ENCODE data around the gene USP6NL. TPM values are rescaled to one million over a fixed set of nuclear protein-coding genes. Genes with fewer than 3 reads are reported as not detected.
"Not testable (repeated sequence)": the region's sequence is repeated elsewhere in the genome, so short reads cannot be mapped to it uniquely, and the experiment has no call there.

USP6NL gene
- total and polyA plus RNA-seq, 5 experiments from 2014 or later, result 2.3 to 7.9 (median 5.4) TPM

DNA sequence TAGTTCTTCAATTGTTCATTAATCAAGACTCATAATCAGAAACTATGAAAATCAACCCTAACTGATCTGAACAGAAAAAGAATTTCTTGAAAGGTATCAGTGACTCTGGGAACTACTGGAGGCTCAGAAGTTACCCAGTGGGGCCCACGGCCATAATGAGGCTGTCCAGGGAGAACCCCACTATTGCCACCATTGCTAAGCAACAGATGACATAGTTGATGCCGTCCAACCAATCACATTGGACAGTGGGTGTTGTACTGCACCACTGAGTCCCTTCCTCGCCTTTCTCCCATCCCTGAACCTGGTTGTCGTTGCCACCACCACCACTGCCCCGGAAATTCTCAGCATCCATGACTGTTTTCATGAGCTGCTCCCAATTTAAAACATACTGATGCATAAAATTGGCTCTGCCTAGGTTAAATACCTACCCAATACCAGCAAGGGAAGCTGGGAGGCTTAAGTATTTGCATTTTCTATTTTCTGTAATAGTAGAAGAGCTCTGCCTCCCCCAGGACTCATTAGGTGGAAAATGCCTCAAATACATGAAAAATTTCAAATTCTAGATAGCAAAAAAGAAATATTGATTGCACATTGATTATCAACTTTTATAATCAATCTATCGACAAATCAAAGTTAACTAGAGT is 26.7 kb upstream of the USP6NL start:
- DNase-seq (no peak), ATAC-seq (no peak)
- no peaks in the 10 kb centered on the region for H3K36me3 Mint-ChIP-seq
- H3K9me3 Mint-ChIP-seq, result peaks cover 0 to 2% (median 0%) of the 10 kb centered on the region in 9 donors
- H3K4me3 Mint-ChIP-seq, result no peak overlapping the region
- POLR2A ChIA-PET, result interaction anchor here (0.7 to 0.9 kb wide), 2 partner anchors 10 to 14 kb away, joined by 3 to 4 read pairs; no protein-coding TSS in a partner anchor
- H3K27me3 Mint-ChIP-seq, result peaks cover 0 to 4% (median 0%) of the 10 kb centered on the region in 5 donors
- H3K4me1 Mint-ChIP-seq, result peaks cover 0 to 25% (median under 1%) of the 10 kb centered on the region in 4 donors
- H3K27ac Mint-ChIP-seq, result no peak overlapping the region

DNA sequence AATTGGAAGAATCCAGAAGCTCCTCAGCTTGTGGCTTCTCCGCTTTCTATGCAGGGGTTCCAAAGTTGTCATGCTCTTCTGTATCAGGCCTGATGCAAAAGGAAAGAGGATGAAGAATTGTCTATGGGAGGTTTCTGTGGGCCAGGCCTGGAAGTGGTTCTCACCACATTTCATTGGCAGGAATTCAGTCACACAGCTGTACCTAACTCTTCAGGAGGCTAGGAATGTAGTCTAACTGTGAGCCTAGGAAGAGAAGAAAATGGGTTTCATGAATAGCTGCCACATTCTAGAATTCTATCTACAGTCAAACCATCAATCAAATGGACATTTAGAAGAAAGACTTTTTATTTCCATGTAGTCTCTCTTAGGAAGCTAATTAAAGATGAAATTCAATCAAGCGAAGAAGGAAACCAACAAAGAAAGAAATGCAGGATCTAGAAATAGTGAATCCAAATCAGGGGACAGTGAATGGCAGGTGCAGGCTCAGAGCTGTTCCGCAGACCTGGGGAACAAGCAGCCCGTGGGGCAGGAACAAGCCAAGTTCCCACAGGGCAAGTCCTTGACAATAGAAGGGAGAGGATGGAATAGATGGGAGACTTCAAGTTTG is 25.4 kb upstream of the USP6NL start:
- ATAC-seq (no peak), DNase-seq (no peak)
- peaks cover 0 to 2% (median 0%) of the 10 kb centered on the region in 9 donors for H3K9me3 Mint-ChIP-seq
- peaks cover 0 to 4% (median 0%) of the 10 kb centered on the region in 5 donors for H3K27me3 Mint-ChIP-seq
- no peak overlapping the region for H3K4me3 Mint-ChIP-seq
- POLR2A ChIA-PET, result no interaction called here
- no peak overlapping the region for H3K27ac Mint-ChIP-seq
- H3K36me3 Mint-ChIP-seq, result no peaks in the 10 kb centered on the region
- peaks cover 4 to 33% (median 13%) of the 10 kb centered on the region in 4 donors for H3K4me1 Mint-ChIP-seq

DNA sequence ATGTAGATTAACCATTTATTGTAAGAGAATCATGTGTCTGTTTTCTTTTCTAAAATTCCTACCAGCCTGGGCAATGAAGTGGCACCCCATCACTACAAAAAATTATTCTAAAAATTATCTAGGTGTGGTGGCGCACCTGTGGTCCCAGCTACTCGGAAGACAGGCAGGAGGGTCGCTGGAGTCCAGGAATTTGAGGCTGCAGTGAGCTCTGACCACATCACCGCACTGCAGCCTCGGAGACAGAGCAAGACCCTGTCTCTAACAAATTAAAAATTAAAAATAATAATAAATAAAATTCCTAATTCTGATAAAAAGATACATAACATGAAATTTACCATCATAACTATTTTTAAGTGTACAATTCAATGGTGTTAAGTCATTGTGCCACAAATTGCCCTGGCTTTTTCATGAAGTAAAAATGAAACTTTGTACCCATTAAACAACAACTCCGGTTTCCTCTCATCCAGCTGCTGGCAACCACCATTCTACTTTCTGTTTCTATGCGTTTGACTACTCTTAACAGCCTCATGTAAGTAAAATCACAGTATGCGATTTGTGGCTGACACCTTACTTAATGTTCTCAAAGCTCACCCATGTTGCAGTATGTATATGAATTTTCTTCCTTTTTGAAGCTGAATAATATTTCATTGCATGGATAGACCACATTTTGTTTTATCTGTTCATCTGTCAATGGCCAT is 20.6 kb upstream of the USP6NL start:
- Mint-ChIP-seq H3K4me3 (peak overlapping the region; percentile 25 to 81 (median 62)), H3K36me3 (peaks cover 0 to 2% (median 0%) of the 10 kb centered on the region in 3 donors), H3K4me1 (peaks cover 4 to 39% (median 15%) of the 10 kb centered on the region in 4 donors), H3K9me3 (no peaks in the 10 kb centered on the region), H3K27ac (peak overlapping the region in 8 of 10 donors; percentile 24 to 87 (median 67)), H3K27me3 (peaks cover 0 to 1% (median 0%) of the 10 kb centered on the region in 5 donors)
- ATAC-seq, result peak; percentile 71 to 89
- peak in 4 of 10 donors; percentile 15 to 50 (median 26) for DNase-seq
- POLR2A ChIA-PET, result interaction anchor here (1.2 kb wide), 1 partner anchor 53 kb away, joined by 4 read pairs; no protein-coding TSS in a partner anchor

DNA sequence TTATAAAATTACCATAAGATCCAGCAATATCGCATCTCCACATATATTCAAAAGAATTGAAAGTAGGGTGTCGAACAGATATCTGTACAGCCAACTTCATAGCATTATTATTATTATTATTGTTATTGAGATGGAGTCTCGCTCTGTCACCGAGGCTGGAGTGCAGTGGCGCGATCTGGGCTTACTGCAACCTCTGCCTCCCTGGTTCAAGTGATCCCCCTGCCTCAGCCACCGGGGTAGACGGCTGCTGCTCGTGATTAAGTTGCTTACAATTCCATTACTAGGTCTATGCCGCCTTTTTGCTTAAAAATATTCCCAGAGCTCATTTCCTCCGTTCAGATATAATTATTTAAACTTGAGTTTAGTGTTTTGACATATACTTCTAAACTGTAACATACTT is 19.8 kb upstream of the USP6NL start:
- Mint-ChIP-seq H3K27me3 (peaks cover 0 to 1% (median 0%) of the 10 kb centered on the region in 5 donors), H3K27ac (peak overlapping the region in 2 of 10 donors; percentile 27 to 87), H3K4me1 (peaks cover 4 to 32% (median 15%) of the 10 kb centered on the region in 4 donors), H3K9me3 (no peaks in the 10 kb centered on the region), H3K4me3 (peak overlapping the region in 1 of 10 donors; percentile 53), H3K36me3 (peaks cover 0 to 2% (median 0%) of the 10 kb centered on the region in 3 donors)
- ATAC-seq, result no peak
- POLR2A ChIA-PET, result interaction anchor here (0.7 kb wide), 3 partner anchors 21 to 1526 kb away, joined by 3 to 5 read pairs (median 5); no protein-coding TSS in a partner anchor
- no peak for DNase-seq

DNA sequence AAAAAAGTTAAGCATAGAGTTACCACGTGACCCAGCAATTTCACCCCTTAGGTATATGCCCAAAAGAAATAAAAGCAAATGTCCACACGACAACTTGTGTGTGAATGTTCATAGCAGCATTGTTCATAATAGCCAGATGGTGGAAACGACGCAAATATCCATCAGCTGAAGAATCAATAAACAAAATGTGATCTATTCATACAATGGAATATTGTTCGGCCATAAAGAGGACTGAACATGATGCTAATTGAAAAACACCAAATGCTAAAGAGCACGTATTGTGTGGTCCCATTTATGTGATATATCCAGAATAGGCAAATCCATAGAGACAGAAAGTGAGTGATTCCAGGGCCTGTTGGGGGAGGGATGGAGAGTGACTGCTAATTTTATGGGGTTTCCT is 18.3 kb upstream of the USP6NL start:
- peaks cover 0 to 2% (median 0%) of the 10 kb centered on the region in 3 donors for H3K36me3 Mint-ChIP-seq
- peaks cover 5 to 33% (median 15%) of the 10 kb centered on the region in 4 donors for H3K4me1 Mint-ChIP-seq
- no peak for ATAC-seq
- H3K4me3 Mint-ChIP-seq, result no peak overlapping the region
- peak overlapping the region in 1 of 10 donors; percentile 11 for H3K27ac Mint-ChIP-seq
- POLR2A ChIA-PET, result no interaction called here
- DNase-seq, result no peak
- H3K9me3 Mint-ChIP-seq, result no peaks in the 10 kb centered on the region
- H3K27me3 Mint-ChIP-seq, result peaks cover 0 to 1% (median 0%) of the 10 kb centered on the region in 5 donors

DNA sequence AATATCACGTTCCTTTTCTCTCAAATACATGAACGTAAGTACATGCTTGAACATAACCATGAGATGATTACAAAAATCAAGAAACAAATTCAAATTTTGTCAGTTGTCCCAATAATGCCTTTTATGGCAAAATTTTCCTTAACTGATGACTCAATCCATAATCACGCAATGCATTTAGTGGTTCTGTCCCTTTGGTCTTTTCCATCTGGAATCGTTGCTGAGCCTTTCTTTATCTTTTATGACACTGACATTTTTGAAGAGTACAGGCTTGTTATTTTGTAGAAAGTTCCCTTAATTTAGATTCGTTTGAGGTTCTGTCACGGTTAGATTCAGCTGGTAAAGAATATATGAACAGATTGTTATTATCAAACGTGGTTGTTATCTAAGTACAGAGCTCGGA is 16.5 kb upstream of the USP6NL start:
- not testable (repeated sequence) for ATAC-seq, H3K4me3 Mint-ChIP-seq, H3K27me3 Mint-ChIP-seq, DNase-seq, H3K36me3 Mint-ChIP-seq, H3K9me3 Mint-ChIP-seq
- POLR2A ChIA-PET, result interaction anchor here (0.6 kb wide), 1 partner anchor 72 kb away, joined by 3 read pairs; no protein-coding TSS in a partner anchor
- Mint-ChIP-seq H3K4me1 (peaks cover 6 to 26% (median 13%) of the 10 kb centered on the region in 4 donors), H3K27ac (peak overlapping the region in 1 of 10 donors; percentile 34)

DNA sequence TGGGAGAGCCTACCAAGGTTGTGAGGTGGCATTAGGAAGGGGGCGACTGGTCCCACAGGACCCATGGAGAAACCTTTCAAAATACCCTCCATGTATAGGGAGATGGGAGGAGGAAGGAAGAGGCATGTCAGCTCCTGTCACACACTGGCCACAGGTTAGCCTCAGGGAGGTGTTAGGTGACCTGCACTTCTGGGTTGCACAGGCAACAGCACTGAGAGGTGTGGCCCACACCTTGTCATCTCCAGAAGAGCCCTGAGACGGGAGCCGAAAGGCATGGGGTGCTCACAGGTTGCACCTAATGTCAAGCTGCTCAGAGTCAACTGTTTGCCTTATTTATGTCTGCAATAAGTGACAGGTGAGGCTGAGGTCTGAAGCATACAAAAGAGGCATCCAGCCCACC is 14.6 kb upstream of the USP6NL start:
- peaks cover 0 to 5% (median 2%) of the 10 kb centered on the region in 5 donors for H3K27me3 Mint-ChIP-seq
- H3K36me3 Mint-ChIP-seq, result peaks cover 0 to 2% (median 0%) of the 10 kb centered on the region in 3 donors
- peaks cover 0 to 11% (median 2%) of the 10 kb centered on the region in 4 donors for H3K4me1 Mint-ChIP-seq
- POLR2A ChIA-PET, result no interaction called here
- no peaks in the 10 kb centered on the region for H3K9me3 Mint-ChIP-seq
- peak overlapping the region in 1 of 10 donors; percentile 15 for H3K27ac Mint-ChIP-seq
- DNase-seq (no peak), ATAC-seq (no peak)
- H3K4me3 Mint-ChIP-seq, result no peak overlapping the region

DNA sequence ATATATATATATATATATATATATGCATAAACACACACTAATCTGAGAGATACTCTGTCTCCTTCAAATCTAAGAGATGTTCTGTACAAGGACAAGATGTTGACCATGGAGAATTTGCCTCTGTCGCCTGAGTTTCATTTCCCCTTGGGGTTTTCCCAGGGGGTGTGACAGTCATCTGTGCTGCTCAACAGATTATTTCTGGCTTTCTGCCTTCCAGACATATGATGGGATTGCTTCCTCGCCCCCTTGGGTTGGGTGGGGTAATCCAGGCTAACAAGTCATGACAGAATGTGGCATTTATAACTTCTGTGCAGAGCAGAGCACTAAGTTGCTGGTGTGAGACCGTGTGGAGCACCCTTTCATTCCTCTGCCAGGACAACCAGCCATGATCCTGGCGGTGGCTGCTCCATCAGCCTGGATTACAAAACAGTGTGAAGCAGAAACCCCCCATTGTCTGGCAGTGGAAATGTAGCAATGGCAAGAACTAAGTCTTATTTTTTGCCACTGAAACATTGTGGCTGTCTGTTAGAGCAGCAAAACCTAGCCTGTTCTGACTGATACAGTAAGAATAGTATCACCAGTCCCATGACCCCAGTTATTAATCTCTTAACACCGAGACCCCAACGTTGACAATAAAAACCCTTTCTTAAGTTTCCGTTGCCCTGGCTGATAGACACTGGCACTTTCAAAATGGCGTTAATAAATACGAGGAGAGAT is 13.7 kb upstream of the USP6NL start:
- Mint-ChIP-seq H3K36me3 (peaks cover 0 to 2% (median 0%) of the 10 kb centered on the region in 3 donors), H3K27ac (peak overlapping the region in 1 of 10 donors; percentile 29), H3K4me3 (no peak overlapping the region), H3K4me1 (peaks cover 0 to 11% (median 2%) of the 10 kb centered on the region in 4 donors), H3K9me3 (no peaks in the 10 kb centered on the region), H3K27me3 (peaks cover 0 to 5% (median 2%) of the 10 kb centered on the region in 5 donors)
- no peak for ATAC-seq
- DNase-seq, result peak in 1 of 10 donors; percentile 36
- POLR2A ChIA-PET, result no interaction called here

DNA sequence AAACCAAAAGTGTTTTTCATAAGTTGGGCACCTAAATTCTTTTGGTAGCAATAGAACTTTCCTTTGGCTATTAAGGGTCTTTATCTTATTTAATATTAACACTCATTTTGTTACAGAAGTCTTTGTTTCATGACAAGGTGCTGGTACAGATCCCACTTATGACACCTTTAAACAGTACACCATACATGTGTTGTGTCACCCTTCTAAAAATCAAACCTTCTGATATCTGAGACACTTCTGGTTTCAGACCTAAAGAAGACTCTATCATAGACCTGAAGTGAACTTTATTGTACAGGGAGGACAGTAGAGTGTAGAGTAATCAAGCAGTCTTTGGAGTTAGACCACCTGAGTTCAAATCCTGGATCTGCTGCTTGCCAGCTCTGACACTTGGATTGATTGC is 5.8 kb upstream of the USP6NL start:
- Mint-ChIP-seq H3K9me3 (peaks cover 0 to 31% (median 4%) of the 10 kb centered on the region in 9 donors), H3K4me3 (no peak overlapping the region), H3K4me1 (peaks cover 6 to 26% (median 21%) of the 10 kb centered on the region in 4 donors), H3K27me3 (no peaks in the 10 kb centered on the region), H3K27ac (no peak overlapping the region), H3K36me3 (peaks cover 0 to 13% (median 6%) of the 10 kb centered on the region in 3 donors)
- ATAC-seq (no peak), DNase-seq (no peak)
- POLR2A ChIA-PET, result no interaction called here

DNA sequence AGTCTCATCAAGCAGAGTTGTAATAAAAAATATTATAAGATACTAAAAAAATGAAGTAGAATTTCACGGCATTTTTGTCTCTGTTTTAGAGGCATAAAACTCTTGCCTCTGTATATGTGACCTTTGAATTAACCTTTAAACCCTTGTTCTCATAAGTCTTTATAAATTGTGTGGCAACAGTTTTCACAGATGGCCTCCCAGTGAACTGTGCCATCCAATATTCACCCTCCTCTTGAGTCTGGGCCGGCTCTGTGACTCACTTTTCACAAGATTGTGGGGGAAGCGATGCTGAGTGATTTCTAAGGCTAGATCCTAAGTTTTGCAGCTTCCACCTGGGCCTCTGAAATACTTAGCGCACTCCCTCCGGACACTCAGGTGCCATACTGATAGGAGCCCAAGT is 4.6 kb upstream of the USP6NL start:
- peak overlapping the region in 4 of 10 donors; percentile 51 to 83 (median 76) for H3K27ac Mint-ChIP-seq
- DNase-seq (no peak), ATAC-seq (no peak)
- peaks cover 0 to 31% (median 4%) of the 10 kb centered on the region in 9 donors for H3K9me3 Mint-ChIP-seq
- peaks cover 0 to 17% (median 6%) of the 10 kb centered on the region in 3 donors for H3K36me3 Mint-ChIP-seq
- POLR2A ChIA-PET, result no interaction called here
- H3K4me1 Mint-ChIP-seq, result peaks cover 9 to 30% (median 25%) of the 10 kb centered on the region in 4 donors
- H3K27me3 Mint-ChIP-seq, result no peaks in the 10 kb centered on the region
- no peak overlapping the region for H3K4me3 Mint-ChIP-seq

DNA sequence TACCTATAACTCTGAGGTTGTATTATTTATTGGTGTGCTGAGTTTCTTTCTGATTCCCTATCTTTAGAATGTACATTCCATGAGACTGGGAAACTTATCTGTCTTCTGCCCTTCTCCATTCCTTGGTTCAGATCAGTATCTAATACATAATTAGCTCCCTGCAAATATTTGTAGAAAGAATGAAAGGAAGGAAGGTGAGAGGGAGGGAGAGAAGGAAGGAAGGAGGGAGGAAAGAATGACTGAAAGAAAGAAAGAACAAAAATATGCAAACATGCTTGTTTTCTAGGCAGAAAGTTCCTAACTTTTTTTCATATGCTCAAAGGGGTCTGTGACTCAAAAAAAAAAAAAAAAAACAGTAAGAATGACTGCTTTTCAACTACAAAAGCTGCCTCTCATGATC is 3.9 kb upstream of the USP6NL start:
- H3K4me3 Mint-ChIP-seq, result no peak overlapping the region
- H3K4me1 Mint-ChIP-seq, result peaks cover 9 to 30% (median 29%) of the 10 kb centered on the region in 4 donors
- peaks cover 0 to 17% (median 6%) of the 10 kb centered on the region in 3 donors for H3K36me3 Mint-ChIP-seq
- peak overlapping the region in 7 of 10 donors; percentile 8 to 85 (median 75) for H3K27ac Mint-ChIP-seq
- peaks cover 0 to 31% (median 4%) of the 10 kb centered on the region in 9 donors for H3K9me3 Mint-ChIP-seq
- ATAC-seq, result no peak
- H3K27me3 Mint-ChIP-seq, result no peaks in the 10 kb centered on the region
- no peak for DNase-seq
- POLR2A ChIA-PET, result interaction anchor here (0.8 kb wide), 1 partner anchor 70 kb away, joined by 4 read pairs; no protein-coding TSS in a partner anchor
